Upper lobe of left lung (tissue), 6 donors: ENCODE data around the gene LCMT1. TPM values are rescaled to one million over a fixed set of nuclear protein-coding genes. Genes with fewer than 3 reads are reported as not detected.

Experiments
- ATAC-seq, 2 donors: fragments of 200-7000 bp; cut with Tn5 transposase; one replicate each; pipeline ENCODE4 v1.9.1; 2022; ENCODE audit warnings: mild to moderate bottlenecking in 2 of 2, moderate library complexity in 2 of 2; ENCODE audit not compliant: low FRiP score in 2 of 2
- DNase-seq, 2 donors: peaks; one replicate each; pipeline ENCODE4 v3.0.0-alpha.2; 2019 to 2020
- H3K27ac ChIP-seq, 4 donors: fragments of 200-600 bp; sonication (generic); one replicate each; pipeline ENCODE4 v1.5.1; 2016 to 2019
- H3K27me3 ChIP-seq, 4 donors: fragments of 200-600 bp; sonication (generic); one replicate each; pipeline ENCODE4 v1.5.1; 2017 to 2019
- H3K36me3 ChIP-seq, 4 donors: fragments of 200-600 bp; sonication (generic); one replicate each; pipeline ENCODE4 v1.5.1; 2016 to 2019
- H3K4me1 ChIP-seq, 4 donors: fragments of 200-600 bp; sonication (generic); one replicate each; pipeline ENCODE4 v1.5.1; 2018 to 2019
- H3K4me3 ChIP-seq, 4 donors: fragments of 200-600 bp; sonication (generic); one replicate each; pipeline ENCODE4 v1.5.1; 2017 to 2019; ENCODE audit warnings: mild to moderate bottlenecking in 2 of 4, moderate library complexity in 1 of 4
- H3K9me3 ChIP-seq, 4 donors: fragments of 200-600 bp; sonication (generic); one replicate each; pipeline ENCODE4 v1.5.1; 2018 to 2019
- EP300 ChIP-seq, 4 donors: sonication (generic); formaldehyde crosslinking; IDR thresholded peaks; one replicate each; pipeline ENCODE4 v1.5.1; 2017; ENCODE audit warnings: antibody characterized with exemption in 4 of 4, control low read depth in 2 of 4
- POLR2A ChIP-seq, 4 donors: fragments of 450-650 bp; IDR thresholded peaks; one replicate each; pipeline ENCODE4 v1.5.1; 2016 to 2017; ENCODE audit warnings: antibody characterized with exemption in 4 of 4, mild to moderate bottlenecking in 2 of 4
- POLR2AphosphoS5 ChIP-seq, 2 donors: sonication (generic); formaldehyde crosslinking; IDR thresholded peaks; one replicate each; pipeline ENCODE4 v1.5.1; 2017; ENCODE audit warnings: antibody characterized with exemption in 2 of 2
- WGBS, 2 donors: methylation state at CpG; one replicate each; pipeline ENCODE4 v1.1.5; 2017 to 2018; 5-methylcytosine and 5-hydroxymethylcytosine counted together
- total RNA-seq, 6 donors: library from RNA; depleted of rRNA in 4 of 6; stranded (reverse); fragments of >200 nt in 4 of 6; gene quantifications; one replicate each; pipeline versions ENCODE4 v1.1.0 to v1.2.1, GENCODE V29; 2016 to 2021
- TF ChIP-seq, protein P1 (sequence below), 6 experiments: fragments of 450-650 bp in 4 of 6; fragments of 200-600 bp in 2 of 6; sonication (generic) in 2 of 6; IDR thresholded peaks; one replicate each; pipeline ENCODE4 v1.5.1; 2016 to 2019; ENCODE audit warnings: antibody characterized with exemption in 6 of 6
- donor health status: DM: no; HTN: no; CAD: no; lungs with moderate emphysema.
- donor health status: DM: no; HTN: yes; CAD: no; lungs with severe emphysema.

Gene LCMT1
- total RNA-seq, 6 donors from 2014 or later, result 20.8 to 37.8 (median 31.7) TPM

DNA sequence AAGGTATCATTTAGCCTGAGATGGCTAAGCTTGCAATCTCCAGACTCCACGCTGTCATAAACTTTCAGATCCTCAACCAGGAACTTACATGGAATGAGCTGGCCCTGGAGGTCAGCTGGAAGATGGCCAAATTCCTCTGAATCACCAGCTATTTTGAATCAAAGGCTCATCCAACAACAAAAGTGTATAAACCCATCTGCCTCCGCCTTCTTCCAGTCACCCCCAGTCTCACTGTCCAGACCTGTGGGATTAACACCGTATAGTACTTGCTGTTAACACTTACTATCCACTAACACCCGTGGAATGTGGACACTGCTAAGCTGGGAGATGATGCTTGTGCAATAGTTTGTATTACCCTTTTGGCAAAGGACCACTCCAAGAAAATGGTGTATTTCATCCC is 1.9 kb upstream of the LCMT1 start:
- H3K9me3 ChIP-seq, result no peaks in the 10 kb centered on the region
- peak in 1 of 2 donors; percentile 23 for DNase-seq
- no peaks in the 10 kb centered on the region for H3K27me3 ChIP-seq
- peak in 1 of 2 donors; percentile 42 for ATAC-seq
- 52 to 62% methylated on average over 4 of the region's 4 CpGs for WGBS, 2 donors
- no peak overlapping the region for H3K27ac ChIP-seq
- peaks cover 0 to 1% (median 0%) of the 10 kb centered on the region in 4 donors for H3K36me3 ChIP-seq
- no peak overlapping the region for H3K4me3 ChIP-seq
- no peak for TF ChIP-seq POLR2AphosphoS5 (IDR thresholded peaks at IDR 0.05)
- TF ChIP-seq, protein P1, sequence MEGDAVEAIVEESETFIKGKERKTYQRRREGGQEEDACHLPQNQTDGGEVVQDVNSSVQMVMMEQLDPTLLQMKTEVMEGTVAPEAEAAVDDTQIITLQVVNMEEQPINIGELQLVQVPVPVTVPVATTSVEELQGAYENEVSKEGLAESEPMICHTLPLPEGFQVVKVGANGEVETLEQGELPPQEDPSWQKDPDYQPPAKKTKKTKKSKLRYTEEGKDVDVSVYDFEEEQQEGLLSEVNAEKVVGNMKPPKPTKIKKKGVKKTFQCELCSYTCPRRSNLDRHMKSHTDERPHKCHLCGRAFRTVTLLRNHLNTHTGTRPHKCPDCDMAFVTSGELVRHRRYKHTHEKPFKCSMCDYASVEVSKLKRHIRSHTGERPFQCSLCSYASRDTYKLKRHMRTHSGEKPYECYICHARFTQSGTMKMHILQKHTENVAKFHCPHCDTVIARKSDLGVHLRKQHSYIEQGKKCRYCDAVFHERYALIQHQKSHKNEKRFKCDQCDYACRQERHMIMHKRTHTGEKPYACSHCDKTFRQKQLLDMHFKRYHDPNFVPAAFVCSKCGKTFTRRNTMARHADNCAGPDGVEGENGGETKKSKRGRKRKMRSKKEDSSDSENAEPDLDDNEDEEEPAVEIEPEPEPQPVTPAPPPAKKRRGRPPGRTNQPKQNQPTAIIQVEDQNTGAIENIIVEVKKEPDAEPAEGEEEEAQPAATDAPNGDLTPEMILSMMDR (IDR thresholded peaks at IDR 0.05), result no peak
- TF ChIP-seq EP300 (IDR thresholded peaks at IDR 0.05), result no peak
- no peak for TF ChIP-seq POLR2A (IDR thresholded peaks at IDR 0.05)
- peaks cover 34 to 52% (median 39%) of the 10 kb centered on the region in 4 donors for H3K4me1 ChIP-seq

DNA sequence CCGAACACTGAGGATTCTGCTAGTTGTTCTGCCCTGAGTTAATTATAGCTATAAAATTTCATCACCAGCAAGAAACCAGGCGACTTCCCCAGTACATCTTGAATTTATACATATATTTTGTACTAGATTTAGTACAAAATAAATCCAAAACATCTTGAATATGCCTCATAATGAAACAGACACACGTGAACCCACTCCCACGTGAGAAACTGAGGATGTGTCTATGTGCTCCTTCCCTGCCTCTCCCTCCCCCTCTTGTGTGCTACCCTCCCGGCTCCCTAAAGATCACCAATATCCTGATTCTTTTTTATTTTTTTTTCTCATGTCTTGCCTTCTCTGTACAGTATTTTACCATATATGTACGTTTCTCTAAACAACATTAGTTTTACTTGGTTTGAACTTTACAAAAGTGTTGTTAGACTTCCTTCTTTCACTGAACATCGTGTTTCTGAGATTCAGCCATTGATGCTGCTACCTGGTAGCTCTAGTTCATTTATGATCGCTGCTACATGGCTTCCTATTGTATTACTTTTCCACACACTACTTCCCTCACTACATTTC is 1.1 kb upstream of the LCMT1 start:
- DNase-seq (no peak), ATAC-seq (no peak)
- H3K27me3 ChIP-seq, result no peaks in the 10 kb centered on the region
- no peak for TF ChIP-seq POLR2AphosphoS5 (IDR thresholded peaks at IDR 0.05)
- TF ChIP-seq, protein P1 (IDR thresholded peaks at IDR 0.05), result no peak
- no peak for TF ChIP-seq POLR2A (IDR thresholded peaks at IDR 0.05)
- TF ChIP-seq EP300 (IDR thresholded peaks at IDR 0.05), result no peak
- 34 to 46% methylated on average over 8 of the region's 8 CpGs for WGBS, 2 donors
- H3K27ac ChIP-seq, result peak overlapping the region in 1 of 4 donors; percentile 86
- no peaks in the 10 kb centered on the region for H3K9me3 ChIP-seq
- peak overlapping the region in 3 of 4 donors; percentile 87 to 96 (median 92) for H3K4me3 ChIP-seq
- peaks cover 34 to 52% (median 39%) of the 10 kb centered on the region in 4 donors for H3K4me1 ChIP-seq
- H3K36me3 ChIP-seq, result peaks cover 0 to 7% (median 2%) of the 10 kb centered on the region in 4 donors

DNA sequence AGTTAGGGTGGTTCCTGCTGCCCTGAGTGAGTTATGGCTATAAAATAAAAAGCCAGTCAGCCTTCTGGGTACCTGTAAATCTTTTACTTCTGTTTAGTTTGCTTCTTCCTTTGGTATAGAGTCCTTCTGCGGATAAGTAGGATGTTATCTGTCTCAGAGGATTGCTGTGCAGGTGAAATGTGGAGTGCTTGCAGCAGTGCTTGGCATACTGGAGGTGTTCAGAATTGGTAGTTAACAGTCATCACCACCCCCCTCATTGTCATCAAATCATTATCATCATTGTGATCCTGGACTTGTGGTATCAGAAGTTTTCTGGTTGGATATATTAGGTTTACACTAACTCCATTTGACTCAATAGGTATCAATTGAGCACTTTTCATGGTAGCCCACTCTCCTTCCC is 2.6 kb downstream of the LCMT1 start:
- TF ChIP-seq, protein P1 (IDR thresholded peaks at IDR 0.05), result no peak
- TF ChIP-seq EP300 (IDR thresholded peaks at IDR 0.05) (no peak), POLR2AphosphoS5 (IDR thresholded peaks at IDR 0.05) (no peak), POLR2A (IDR thresholded peaks at IDR 0.05) (no peak)
- peaks cover 25 to 38% (median 28%) of the 10 kb centered on the region in 4 donors for H3K4me1 ChIP-seq
- no peak overlapping the region for H3K27ac ChIP-seq
- ATAC-seq (no peak), DNase-seq (no peak)
- 89 to 97% methylated on average over 1 of the region's 1 CpG for WGBS, 2 donors
- no peaks in the 10 kb centered on the region for H3K9me3 ChIP-seq
- no peak overlapping the region for H3K4me3 ChIP-seq
- peaks cover 0 to 18% (median 4%) of the 10 kb centered on the region in 4 donors for H3K36me3 ChIP-seq
- H3K27me3 ChIP-seq, result no peaks in the 10 kb centered on the region

DNA sequence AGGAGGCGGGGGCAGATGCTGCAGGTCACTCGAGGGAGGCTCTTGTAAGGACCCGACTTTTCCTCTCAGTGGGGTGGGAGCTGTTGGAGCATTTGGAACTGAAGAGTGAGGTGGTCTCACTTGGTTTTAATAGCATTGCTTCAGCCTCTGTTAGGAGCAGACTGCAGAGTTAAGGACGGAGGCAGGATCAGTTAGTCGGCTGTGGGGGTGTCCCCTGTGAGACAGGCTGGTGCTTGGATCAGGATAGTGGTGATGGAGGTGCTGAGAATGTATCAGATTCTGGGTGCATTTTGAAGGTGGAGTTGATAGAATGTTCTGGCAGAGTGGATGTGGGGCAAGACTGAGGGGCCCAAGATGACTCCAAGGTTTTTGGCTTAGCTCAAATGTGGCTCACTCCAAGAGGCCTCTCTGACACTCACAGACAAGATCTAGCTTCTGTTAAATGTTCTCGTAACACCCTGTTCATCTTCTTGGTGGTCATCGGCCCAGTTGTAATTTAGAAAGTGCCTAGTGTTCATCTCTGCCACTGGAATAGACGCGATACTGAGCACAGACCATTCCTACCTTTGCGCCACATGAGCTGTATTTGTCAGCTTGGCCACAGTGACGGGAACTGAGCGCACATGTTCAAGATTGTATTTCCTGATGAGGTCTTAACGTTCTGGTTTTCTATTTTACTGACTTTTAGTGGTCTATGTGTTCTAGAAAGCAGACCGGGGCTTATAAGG is 7.5 kb downstream of the LCMT1 start:
- DNase-seq (no peak), ATAC-seq (no peak)
- no peak overlapping the region for H3K27ac ChIP-seq
- H3K4me3 ChIP-seq, result no peak overlapping the region
- TF ChIP-seq POLR2AphosphoS5 (IDR thresholded peaks at IDR 0.05), result no peak
- TF ChIP-seq EP300 (IDR thresholded peaks at IDR 0.05), result no peak
- no peak for TF ChIP-seq POLR2A (IDR thresholded peaks at IDR 0.05)
- TF ChIP-seq, protein P1 (IDR thresholded peaks at IDR 0.05), result no peak
- no peaks in the 10 kb centered on the region for H3K27me3 ChIP-seq
- 84 to 85% methylated on average over 13 to 14 of the region's 14 CpGs for WGBS, 2 donors
- H3K9me3 ChIP-seq, result no peaks in the 10 kb centered on the region
- H3K4me1 ChIP-seq, result peaks cover 0 to 6% (median 0%) of the 10 kb centered on the region in 4 donors
- H3K36me3 ChIP-seq, result peaks cover 0 to 18% (median 4%) of the 10 kb centered on the region in 4 donors
